HUDEP-2 (cell line): ENCODE data around the gene PAQR6.

Source experiments
- DNase-seq, 76 experiments: peaks; one replicate each; lab custom pipeline; 2025; ENCODE audit not compliant: unreplicated experiment in 76 of 76; lab: John Stamatoyannopoulos, UW

Gene PAQR6

GRCh38 chr1:156200044-156200443 lies 47.8 kb downstream of the PAQR6 start:
- DNase-seq: no peak

- no peak for DNase-seq
Measured at GRCh38 chr1:156198831-156199349, 49.0 kb downstream of the PAQR6 start.

- DNase-seq: no peak
Measured at GRCh38 chr1:156196445-156196844, 51.4 kb downstream of the PAQR6 start.

- DNase-seq: no peak
Measured at GRCh38 chr1:156195853-156196252, 52.0 kb downstream of the PAQR6 start.

- DNase-seq: no peak
Measured at GRCh38 chr1:156194300-156194652, 53.6 kb downstream of the PAQR6 start.

GRCh38 chr1:156193488-156194299 lies 54.2 kb downstream of the PAQR6 start, which contains the start of gene SLC25A44:
Gene SLC25A44, plus strand, starts transcription at chr1:156194104. Its CDS starts 5,744 bp downstream, at chr1:156199848.
- DNase-seq: peak; percentile 23 to 99 (median 96)
